NCI-H226 (cell line): ENCODE measurements around the gene OPHN1.
"Not testable (repeated sequence)": the region's sequence is repeated elsewhere in the genome, so short reads cannot be mapped to it uniquely, and the experiment has no call there.

Experiments used
- DNase-seq: peaks from one replicate; pipeline ENCODE4 v3.0.0-alpha.2; 2015

The OPHN1 gene

DNA sequence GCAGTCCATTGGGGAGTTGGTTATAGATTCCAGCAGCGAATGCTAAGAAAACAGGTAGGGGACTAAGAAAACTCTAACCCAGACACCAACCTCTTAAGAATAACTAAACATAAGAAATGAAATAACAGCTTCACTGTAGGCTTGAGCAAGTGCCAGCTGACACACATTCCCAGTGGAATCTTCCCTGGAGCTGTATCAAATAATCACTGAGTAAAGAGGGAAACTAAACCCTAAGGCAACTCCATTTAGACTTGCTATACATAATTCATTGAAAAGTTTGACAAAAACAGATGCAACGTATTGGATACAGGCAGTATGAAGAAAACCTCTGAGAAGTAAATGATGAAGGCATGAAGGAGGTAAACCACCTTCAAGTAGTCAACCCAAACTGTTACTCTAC lies 293.5 kb downstream of the OPHN1 start:
- no peak for DNase-seq

DNA sequence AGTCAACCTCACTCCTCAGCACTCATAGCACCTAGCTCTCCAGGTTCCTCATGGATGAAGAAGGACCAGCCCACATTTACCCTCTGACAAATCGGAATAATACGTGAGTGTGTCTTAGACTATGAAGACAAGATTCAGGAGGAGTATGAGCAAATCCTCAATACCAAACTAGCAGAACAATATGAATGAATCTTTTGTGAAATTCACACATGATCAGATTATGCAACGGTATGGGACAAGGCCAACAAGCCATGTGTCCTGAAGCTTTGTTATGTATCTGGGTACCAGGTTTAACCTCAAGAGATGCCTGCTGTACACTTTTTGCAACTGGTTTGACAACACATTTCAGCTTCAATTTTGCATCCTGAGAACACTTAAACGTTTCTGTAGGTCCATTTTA lies 300.1 kb downstream of the OPHN1 start:
- no peak for DNase-seq

DNA sequence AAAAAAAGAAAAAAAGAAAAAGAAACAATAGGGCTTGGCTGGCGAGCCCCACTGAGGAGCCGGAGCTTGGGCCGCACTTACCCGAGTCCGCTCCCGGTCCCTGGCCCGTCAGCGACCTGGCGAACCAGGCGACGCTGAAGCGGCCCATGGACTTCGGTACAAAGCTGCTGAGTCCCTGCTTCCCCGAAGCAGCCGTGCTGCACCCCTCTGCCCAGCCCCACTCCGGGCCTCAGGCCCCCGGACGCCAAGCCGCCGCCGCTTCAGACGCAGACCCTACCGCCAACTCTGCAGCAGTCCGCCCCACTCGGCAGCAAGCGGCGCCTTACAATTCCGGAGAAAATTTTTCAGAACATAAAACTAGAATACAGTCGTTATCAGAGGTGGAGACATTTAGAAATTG lies 300.5 kb downstream of the OPHN1 start:
- no peak for DNase-seq

DNA sequence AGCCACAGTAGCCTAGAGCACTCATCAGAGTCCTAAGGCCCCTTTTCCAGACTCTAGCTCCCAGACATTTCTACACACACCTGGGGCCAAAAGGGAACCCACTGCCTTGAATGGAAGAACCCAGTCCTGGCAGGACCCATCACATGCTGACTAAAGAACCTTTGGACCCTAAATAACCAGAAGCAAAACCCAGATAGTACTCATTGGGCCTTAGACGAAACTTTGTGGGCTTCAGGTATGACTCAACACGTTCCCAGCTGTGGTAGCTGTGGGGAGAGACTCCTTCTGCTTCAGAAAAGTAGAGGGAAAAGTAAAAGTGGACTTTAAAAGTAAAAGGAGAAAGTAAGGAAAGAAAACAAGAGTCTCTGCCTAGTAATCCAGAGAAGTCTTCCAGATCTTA lies 311.5 kb downstream of the OPHN1 start:
- DNase-seq: no peak

DNA sequence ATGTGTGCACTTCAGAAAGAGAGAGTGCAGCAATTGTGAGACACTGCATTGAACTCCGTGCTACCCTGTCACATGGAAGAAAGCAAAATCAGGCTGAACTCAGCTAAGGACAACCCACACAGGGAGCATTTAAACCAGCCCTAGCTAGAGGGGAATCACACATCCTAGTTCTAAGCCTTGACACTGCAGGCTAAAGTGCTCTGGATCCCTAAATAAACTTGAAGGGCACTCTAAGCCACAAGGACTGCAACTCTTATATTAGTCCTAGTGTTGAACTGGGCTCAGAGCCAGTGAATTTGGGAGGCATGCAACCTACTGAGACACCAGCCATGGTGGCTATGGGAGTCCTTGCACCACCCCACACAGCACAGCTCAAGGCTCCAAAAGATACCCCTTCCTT lies 311.9 kb downstream of the OPHN1 start:
- DNase-seq: no peak

DNA sequence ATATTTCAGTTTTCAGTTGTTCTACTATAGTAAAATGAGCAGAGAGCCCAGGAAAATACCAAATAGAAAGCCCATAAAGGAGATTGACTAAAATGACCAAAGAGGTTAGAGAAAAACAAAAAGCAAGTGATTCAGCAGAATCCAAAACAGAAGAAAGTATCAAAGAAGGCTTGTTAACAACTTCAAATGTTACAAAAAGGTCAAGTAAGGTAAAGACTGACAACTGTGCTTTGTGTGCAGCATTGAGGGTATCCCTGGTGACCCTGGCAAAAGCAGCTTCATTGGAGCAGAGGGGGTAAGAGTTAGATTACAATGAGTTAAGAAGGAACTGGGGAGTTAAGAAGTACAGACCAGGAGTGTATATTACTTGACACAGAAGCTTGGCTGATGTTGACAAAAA lies 317.9 kb downstream of the OPHN1 start:
- no peak for DNase-seq

DNA sequence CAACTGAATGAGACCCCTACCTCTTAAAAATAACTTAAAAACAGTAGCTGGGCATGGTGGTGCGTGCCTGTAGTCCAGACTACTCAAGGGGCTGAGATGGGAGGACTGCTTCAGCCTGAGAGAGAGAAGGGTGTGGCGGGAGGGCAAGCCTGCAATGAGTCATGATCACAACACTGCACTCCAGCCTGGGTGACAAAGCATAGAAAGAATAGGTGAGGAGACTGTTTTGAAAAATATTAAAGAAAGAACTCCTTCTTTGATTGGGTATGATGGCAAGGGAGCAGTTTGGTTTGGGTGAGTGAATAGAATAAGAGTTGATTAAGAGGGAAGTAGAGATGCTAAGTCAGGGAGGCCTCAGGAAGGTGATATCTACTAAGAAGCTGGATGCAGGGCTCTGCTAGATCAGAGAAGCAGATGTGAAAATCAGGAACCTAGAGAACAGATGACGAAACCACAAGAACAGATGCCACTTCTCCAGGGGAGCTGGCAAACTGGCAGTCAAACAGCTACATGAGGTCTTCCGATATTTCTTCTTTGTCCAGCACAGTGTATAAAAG lies 318.6 kb downstream of the OPHN1 start:
- DNase-seq: no peak

DNA sequence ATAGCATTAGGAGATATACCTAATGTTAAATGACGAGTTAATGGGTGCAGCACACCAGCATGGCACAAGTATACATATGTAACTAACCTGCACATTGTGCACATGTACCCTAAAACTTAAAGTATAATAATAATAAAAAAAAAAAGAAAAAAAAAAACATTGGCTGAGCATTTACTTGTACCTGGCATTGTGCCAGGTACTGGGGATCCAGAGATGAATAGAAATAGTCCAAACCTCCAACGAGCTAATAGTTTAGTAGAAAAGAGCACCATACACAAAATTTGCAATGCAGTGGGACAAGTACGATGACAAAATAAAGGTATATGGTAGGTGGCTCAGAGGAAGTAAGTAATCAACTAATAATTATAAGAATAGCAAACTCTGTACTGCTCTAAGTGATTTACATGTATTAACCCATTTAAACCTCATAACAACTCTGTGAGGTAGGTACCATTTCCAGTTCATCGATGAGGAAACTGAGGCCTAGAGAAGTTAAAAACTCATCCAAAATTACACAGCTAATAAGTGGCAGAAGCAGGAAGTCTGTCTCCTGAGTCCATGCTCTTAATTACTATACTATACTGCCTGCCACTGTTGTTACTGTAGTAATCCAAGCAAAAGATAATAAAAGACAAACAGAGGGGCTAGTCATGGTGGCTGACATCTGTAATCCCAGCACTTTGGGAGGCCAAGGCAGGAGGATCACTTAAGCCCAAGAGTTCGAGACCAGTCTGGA lies 319.3 kb downstream of the OPHN1 start:
- no peak for DNase-seq

DNA sequence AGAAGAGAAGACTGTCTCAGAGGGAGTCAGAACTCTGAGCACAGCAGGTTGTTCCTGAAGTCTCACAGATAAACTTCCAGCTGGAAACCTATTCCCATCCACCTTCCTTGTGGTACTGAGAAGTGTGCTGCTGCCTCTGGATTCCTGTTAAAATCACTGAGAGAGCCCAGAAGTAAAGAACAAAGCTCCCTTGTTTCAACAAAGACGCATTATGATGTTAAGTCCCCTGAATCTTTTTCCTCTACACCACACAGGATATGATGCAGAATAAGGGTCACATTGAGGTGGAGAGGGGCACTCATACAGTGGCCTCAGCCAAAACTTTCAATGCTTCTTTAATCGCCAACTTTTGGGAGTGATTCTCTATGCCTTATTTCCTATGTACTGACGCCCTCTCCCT lies 321.0 kb downstream of the OPHN1 start:
- no peak for DNase-seq

DNA sequence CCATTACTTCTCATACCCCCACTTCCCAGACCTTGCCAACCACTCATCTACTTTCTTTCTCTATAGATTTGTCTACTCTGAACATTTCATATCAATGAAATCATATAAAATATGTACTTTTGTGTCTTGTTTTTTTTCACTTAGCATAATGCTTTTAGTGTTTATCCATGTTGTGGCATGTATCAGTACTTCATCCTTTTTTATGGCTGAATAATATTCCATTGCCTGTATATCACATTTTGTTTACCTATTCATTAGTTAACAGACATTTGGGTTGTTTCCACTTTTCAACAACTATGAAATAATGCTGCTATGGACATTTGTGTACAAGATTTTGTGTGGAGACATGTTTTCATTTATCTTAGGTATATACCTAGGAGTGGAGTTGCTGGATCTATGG lies 324.1 kb downstream of the OPHN1 start:
- DNase-seq: no peak

DNA sequence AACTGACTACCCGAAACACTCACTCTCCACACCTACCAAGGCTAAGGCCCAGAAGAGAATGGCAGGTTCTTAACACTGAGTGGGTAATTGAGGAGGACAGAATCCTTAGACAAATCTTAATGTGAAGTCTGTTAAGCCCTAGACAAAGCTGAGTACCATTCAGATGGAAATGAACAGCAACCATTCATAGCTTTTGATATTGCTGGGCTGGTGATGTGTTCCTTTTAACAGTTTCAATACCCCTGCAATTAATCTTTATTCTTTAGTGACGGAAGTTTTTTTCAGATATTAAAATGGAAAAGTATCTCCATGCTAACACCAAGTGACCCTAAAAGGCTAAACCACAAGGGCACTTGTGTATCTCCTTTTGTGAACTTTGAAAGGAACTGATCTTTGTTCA lies 334.9 kb downstream of the OPHN1 start:
- DNase-seq: no peak

DNA sequence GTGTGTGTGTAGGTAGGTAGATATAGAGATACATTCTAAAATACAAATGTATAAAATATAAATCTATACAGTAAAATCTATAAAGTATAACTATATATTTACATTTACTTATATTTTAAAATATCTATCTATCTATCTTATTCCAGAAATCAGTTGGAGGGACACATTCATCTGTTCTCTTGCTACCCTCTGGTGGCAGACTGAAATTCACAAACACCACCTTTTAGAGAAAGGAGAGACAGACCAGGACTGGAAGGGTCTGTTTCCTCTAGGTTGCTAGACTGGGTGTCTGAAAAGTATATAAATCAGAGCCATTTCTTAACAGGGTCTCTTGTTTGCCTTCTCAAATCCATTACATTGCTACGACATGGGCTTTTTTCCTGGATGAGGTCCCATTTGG lies 343.0 kb downstream of the OPHN1 start:
- no peak for DNase-seq

DNA sequence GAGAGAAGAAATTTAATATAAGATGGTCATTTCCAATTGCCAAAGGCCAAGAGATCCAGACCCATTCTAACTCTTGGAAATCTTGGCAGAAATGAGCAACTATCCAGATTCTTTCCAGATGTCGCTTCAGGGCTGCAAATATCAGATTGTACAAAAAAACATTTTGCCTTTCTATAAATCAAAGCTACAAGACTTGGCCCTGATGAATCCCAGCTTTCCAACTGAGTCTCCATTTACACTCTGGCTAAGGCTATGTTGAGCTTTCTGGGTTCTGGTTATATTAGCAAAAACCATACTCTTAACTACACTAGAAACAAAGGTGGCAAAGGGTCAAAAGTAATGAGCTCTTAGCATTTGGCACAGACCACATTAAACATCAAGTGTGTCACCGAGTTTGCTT lies 345.8 kb downstream of the OPHN1 start:
- no peak for DNase-seq

DNA sequence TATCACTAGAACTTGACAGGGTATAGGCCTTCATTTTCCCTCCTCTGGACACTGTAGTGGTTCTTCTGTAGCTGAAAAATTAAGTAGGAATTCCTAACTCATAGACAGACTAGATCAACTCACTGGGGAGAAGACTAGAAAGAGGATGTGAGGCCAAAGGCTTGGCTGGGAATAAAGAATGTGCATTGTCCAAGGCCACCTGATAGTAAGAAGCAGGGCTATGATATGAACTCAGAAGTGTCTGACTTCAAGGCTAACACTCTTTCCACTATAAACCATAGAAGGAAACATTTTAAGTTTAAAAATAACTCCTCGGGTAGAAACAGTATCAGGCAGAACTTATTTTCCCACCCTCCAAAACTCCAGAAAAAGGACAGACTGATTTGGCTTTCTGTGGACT lies 346.6 kb downstream of the OPHN1 start:
- DNase-seq: no peak

DNA sequence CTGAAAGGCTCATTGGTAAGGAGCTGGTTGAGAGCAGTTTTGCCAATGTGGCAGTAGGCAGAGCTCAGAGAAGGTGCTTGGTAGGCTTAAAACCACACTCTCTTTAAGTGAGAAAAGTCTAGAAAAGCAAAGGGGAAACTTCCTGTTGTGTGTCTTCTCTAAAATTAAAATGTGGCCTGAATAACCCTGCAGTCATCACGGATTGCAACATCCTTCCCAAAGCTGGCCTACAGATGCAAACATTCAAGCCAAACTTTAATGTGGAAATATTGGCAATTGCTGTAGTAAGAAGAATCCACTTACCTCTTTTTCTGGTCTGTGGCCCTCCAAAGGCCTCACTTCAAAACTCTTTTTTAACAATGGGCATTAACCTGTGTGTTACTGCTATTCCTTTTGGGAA lies 348.5 kb downstream of the OPHN1 start:
- DNase-seq: no peak

DNA sequence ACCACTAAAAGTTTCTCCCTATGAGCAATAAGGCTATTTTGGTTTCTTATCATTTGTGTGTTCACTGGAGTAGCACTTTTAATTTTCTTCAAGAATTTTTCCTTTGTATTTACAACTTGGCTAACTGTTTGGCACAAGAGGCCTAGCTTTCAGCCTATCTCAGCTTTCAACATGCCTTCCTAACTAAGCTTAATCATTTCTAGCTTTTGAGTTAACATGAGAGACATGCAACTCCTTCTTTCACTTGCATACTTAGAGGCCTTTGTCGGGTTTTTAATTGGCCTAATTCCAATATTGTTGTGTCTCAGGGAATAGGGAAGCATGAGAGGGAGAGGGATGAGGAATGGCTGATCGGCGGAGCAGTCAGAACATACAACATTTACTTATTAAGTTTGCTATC lies 349.8 kb downstream of the OPHN1 start:
- no peak for DNase-seq

DNA sequence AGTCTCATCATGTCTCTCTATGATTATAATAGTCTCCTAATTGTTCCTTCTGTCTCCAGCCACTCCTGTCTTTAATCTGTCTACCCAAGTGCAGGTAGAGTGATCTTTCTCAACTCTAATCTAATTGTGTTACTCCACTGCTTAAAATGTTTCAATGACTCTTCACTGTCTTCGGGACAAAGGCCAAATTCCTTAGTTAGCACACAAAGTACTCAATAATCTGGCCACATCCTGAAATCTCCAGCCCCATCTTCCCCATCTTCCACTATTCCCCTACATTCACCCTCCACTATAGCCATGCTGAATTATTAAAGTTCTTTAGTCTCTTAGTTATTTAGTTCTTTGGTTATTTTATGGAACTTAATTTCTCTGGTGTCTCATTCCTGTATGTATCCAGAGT lies 353.3 kb downstream of the OPHN1 start:
- DNase-seq: no peak

DNA sequence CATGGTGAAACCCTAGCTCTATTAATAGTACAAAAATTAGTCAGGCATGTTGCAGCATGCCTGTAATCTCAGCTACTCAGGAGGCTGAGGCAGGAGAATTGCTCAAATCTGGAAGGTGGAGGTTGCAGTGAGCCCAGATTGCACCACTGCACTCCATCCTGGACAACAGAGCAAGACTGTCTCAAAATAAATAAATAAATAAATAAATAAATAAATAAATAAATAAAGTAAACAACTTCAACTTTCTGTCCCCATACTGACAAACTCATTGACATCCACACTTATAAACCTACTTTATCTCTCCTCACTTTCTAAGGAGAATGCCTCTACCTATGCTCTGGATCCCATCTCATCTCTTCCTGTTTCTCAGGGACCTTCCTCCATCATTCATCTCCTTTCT lies 354.5 kb downstream of the OPHN1 start:
- DNase-seq: not testable (repeated sequence)

DNA sequence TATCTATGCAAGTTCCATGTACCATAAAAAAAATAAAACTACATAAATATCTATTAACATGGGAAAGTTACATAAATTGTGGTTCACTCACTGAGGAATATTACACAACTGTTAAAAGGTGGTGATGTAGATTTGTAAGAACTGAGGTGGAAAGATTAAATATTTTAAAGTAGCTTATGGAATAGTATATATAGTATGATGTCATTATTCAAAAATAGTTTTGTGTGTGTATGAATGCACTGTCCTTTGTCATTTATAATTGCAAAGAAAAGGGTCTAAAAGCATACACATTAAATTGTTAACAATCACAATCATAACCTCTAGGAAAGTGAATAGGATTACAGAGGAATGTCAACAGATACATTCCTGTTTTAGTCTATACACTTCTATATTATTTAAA lies 355.9 kb downstream of the OPHN1 start:
- no peak for DNase-seq

DNA sequence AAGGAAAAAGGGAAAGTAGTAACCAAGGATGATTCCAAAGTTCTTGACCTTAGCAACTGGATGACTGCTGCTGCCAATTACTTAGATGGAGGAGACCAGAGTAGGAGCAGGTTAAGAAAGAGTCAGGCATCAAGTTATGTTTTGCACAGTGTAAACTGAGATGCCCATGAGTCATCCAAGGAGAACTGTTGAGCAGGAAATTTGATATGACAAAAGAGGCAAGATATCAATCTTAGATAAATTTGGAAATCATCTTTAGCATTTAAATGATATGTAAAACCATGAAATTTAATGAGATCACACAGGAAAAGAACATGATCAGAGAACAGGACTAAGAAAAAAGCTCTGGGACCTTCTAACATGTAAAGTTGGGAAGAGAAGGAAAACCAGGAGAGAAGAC lies 361.3 kb downstream of the OPHN1 start:
- no peak for DNase-seq

DNA sequence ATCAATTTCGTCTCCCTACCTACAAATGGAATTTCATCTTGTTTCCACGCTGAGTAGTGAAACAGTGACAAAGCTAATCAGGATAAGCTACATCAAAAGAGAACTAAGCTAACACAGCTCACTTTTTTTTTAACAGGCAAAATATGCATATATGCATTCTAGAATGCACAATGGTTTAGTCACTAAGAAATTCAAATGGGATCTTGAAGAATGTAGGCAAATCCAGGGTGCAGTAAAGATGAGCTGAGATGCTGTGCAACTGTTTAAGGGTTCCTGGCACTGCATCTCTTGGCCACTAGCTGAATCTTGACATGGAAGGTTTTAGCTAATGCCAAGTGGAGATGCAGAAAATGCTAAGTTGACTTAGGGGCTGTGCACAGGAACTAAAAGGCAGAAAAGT lies 363.2 kb downstream of the OPHN1 start:
- DNase-seq: not testable (repeated sequence)

DNA sequence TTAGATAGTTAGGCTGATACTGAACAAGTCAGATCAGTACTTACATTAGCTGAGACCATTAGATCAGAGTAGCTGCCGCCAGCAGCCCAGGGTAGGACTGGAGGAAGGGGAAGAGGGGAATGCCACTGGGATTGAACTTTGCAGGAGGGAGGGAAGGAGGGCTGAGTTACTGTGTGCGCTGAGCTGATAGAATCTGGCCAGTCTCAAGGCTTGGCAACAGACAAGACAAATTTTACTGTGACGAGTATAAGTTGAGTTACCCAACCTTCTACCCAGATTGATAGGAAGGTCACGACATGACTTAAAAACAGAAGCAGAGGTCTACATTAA lies 372.1 kb downstream of the OPHN1 start:
- DNase-seq: no peak

DNA sequence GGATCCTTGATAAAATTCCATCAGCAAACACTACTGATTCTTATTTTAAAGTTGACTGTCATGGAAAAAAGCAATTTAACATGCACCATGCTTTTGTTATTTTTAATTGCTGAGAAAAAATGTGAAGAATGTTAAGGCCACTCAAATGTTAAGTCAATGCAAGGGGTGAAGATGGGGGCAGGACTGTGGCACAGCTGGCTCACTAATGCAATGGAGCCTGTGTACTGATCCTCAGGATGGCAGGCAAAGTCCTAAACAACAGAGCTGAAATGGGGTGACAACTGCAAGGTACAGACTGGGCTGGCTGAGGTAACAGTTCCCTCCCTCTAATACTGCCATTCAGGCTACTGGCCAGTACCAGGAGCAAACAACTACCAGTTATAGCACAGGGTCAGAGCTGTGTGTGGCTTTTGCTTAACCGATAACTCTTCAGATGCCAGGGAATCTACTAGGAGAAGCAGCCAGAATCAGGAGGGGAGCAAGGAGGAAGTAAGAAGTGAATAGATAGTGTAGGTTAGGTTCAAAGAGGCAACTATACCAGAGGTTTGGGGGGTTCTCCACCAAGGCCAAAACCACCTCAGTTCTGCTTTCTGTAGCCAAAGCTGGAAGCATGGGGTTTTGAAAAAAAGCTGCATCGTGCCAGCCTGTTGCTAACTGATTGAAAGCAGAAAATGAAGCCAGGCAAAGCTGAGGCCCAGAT lies 372.6 kb downstream of the OPHN1 start:
- DNase-seq: no peak

DNA sequence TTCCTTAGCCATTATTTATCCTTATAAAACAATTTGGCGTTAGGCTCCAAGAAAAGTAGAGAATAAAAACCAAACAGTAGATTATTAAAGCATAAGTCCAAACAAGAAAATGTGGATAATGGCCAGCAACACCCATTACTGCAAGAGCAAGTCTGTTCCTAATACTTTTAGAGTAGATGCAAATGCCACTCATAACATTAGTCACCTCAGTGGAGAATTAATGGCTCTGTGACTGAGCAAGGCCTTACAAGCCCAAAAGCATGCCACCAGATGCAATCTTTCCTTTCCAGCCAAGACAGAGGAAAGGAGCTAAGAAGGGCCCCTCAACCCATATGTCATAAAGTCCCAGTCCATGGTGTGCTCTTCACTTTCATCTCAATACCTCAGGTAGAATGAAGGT lies 373.8 kb downstream of the OPHN1 start:
- no peak for DNase-seq

DNA sequence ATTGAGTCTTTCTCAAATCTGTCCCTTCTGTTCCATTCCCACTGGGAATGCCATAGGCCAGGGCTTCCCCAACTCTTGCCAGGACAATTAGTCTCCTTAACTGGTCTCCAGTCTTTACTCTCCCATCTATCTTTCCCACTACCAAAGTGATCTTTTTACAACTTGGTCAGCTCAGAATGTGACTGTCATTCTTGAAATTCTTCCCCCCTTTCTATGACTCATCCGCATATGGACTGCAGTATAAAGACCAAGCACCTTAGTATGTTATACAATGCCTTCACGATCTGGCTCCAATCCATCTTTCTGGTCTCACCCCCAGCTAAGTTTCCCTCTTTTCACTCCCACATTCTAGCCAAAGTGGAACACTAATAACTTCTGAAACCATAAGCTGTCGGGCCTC lies 383.8 kb downstream of the OPHN1 start:
- DNase-seq: no peak
